HG02943 (cell line): Measurements from ENCODE around the gene DNAJC24.

Experiments
- ATAC-seq: cut with Tn5 transposase; IDR thresholded peaks from one replicate; pipeline ENCODE4 v1.9.1; 2021; ENCODE audit warnings: mild to moderate bottlenecking, low read depth, moderate library complexity; ENCODE audit not compliant: unreplicated experiment

The DNAJC24 gene

GRCh38 chr11:31478223-31478590 is 108.5 kb downstream of the DNAJC24 start:
- no peak for ATAC-seq

GRCh38 chr11:31479066-31479465 is 109.4 kb downstream of the DNAJC24 start:
- ATAC-seq = no peak

DNA sequence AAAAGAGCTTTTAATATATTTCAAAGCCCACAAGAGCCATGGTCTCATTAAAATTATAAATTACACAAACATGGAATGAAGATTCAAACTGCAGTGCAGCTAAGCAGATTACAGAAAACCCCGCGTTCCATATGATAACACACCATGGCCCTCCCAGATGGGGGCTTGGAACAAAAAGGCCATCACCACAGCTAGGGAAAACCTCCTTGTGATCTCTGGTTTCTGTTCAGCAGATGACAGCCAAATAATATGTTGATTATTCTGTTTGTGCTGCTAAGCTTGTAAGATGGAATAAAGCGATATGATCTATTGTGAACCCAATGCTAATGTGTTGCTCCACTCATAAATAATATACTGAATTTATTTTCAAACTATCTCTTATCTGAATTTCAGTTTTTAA is 111.3 kb downstream of the DNAJC24 start:
- no peak for ATAC-seq
